ENCODE results near the gene PTF1A.

Gene PTF1A

DNA sequence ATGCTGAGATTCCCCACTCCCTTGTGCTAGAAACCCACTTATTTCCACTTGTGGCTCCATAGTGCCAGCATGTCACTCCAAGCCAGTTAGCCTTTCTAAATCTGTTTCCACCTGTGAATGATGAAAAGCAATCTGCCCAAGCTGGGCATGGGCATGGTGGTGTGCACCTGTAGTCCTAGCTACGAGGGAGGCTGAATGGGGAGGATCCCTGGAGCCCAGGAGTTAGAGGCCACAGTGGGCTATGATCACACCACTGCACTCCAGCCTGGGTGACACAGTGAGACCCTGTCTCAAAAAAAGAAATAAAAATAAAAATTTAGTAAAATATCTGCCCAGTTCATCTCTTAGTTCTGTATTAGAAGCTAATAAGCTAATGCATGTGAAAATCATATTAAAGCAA lies 5.0 kb upstream of the PTF1A start:
- DNase-seq = no peak

- no peak for DNase-seq
Measured at GRCh38 chr10:23189024-23189423, 3.1 kb upstream of the PTF1A start.

DNA sequence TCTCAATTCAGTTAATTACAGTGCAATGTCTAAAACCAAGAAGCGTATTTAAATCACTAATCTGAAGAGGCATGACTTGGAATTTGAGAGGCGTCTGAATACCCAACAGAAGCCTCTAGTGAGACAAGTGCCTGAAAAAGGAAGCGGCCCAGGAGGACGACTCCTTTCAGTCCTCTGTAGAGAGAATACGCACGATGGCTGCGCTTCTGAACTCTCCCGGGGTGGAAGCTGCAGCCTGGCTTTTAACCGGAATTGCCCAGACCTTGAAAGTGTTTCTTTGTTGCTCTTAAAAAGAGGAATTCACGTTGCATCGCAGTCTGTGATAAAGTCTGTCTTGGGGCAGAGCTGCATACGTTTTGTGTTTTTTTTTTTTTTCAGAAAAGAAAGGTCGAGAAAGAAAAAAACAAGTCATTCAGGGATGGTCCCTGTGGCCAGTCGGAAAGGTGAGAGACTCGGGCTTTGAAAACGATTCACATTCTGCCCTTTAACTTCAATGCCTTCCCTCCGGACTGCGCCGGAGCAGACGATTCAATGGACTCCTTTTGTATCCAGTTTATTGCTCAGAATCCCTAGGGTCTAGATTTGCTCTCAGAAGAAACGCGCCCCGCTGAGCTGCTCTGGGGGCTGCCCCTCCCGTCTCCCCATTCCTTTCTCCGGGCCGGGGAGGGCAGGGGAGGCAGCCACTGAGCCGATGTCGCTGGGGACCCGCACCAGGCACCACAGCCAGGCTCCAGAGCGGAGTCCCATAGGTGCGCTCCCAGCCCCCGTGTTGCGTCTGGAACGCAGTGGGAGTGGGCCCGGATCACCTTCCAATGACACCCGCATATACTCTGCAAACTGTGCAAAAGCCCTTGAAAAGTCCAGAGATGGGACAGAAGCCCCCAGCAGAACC lies 994 bp upstream of the PTF1A start:
- DNase-seq = no peak

DNA sequence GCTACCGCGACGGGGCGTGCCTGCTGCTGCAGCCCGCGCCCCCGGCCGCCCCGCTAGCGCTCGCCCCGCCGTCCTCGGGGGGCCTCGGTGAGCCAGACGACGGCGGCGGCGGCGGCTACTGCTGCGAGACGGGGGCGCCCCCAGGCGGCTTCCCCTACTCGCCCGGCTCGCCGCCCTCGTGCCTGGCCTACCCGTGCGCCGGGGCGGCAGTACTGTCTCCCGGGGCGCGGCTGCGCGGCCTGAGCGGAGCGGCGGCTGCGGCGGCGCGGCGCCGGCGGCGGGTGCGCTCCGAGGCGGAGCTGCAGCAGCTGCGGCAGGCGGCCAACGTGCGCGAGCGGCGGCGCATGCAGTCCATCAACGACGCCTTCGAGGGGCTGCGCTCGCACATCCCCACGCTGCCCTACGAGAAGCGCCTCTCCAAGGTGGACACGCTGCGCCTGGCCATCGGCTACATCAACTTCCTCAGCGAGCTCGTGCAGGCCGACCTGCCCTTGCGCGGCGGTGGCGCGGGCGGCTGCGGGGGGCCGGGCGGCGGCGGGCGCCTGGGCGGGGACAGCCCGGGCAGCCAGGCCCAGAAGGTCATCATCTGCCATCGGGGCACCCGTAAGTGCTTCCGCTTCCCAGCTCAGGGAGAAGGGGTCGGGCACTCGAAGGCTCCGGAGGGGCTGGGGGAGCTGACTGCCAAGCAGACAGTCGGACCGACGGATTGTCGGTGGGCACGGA lies 761 bp downstream of the PTF1A start:
- no peak for DNase-seq

- no peak for DNase-seq
Measured at GRCh38 chr10:23193435-23194074, 1.4 kb downstream of the PTF1A start.

- no peak for DNase-seq
Measured at GRCh38 chr10:23194471-23194965, 2.4 kb downstream of the PTF1A start.

- DNase-seq = no peak
Measured at GRCh38 chr10:23194966-23195845, 3.1 kb downstream of the PTF1A start.

DNA sequence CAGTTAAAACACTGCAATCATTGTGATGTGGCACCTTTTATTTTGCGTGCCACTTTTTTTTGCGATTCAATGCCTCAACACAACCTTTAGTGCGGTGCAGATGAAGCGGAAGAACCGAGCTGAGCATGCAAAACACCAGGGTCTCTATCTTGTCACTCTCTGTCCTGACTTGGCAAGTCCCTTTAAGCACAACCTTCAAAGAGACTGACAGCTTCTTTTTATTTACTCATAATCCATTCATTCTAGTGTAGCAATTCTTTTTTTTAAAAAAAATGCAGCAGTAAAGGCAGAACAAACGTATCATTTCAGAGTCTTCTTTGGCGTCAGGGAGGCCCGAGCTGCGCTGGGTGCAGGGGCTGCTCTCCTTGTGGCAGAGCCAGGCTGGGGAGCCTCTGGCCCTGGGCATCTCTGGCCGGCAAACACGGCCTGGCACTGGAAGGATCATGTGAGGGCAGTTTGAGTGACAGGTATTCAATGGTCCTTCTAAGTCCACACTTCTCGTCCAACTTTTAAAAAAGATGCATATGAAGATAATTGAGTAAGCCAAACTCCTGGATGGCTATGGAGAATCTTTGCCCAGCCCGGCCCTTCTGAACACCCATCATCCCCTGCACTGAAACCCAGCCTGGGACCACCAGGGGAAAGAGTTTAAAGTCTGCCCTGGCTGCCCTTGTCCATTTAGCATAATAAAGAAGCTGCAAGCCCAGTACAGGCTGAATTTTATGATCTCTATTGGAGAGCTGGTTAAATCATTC lies 3.9 kb downstream of the PTF1A start:
- no peak for DNase-seq

DNA sequence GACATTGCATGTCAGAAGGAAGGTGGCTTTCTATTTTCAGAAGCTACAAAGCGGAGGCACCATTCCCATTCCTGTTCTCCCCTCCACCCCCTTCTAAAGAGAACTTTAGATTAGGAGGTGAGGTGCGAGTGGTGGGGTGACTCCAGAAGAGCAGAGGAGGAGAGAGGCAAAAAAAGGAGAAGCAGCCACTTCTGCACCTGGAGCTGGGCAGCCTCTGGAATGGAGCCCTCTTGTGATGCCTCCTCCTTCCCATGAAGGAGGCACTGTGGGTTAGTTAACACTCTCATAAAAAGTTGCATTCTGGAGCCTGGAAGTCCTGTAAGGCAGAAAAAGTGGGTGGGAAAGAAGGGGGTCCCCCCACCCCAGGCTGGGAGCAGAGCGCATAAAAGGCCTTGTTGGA lies 4.8 kb downstream of the PTF1A start:
- no peak for DNase-seq

DNA sequence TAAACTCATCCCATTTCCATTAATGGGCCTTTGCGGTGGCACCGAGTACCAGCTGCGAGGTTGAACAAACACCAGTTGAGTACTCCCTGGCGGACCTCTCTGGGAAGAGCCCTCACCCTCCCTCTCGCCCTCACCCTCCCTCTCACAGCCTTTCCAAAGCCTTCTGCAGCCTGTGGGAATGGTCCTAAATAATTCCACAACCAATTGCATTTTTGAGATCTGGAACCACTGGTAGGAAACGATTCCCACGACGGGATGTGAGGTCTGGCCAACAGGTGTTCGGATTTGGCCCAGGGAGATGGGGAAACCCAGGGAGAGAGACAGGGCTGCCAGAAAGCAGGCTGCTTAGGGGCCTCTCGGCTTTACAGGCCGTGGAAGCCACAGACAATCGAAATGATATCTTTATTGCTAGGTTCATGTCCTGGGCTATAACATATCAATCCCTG lies 5.3 kb downstream of the PTF1A start:
- no peak for DNase-seq

DNA sequence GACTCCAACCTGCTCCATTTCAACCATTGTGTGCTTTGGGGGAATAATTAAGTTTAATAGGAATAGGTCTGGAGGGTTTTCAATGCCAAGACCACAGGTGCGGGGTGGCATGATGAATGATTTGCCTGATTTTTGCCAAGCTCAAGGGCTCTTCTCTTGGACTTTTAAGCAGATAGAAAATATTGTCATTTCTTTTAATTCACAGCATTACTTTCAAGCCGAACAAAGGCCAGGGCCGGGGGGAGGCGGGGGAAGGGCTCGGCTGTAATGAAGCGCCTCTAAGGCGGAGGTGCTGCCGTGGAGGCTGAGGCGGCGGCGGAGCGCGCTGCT lies 6.5 kb downstream of the PTF1A start:
- DNase-seq = no peak

DNA sequence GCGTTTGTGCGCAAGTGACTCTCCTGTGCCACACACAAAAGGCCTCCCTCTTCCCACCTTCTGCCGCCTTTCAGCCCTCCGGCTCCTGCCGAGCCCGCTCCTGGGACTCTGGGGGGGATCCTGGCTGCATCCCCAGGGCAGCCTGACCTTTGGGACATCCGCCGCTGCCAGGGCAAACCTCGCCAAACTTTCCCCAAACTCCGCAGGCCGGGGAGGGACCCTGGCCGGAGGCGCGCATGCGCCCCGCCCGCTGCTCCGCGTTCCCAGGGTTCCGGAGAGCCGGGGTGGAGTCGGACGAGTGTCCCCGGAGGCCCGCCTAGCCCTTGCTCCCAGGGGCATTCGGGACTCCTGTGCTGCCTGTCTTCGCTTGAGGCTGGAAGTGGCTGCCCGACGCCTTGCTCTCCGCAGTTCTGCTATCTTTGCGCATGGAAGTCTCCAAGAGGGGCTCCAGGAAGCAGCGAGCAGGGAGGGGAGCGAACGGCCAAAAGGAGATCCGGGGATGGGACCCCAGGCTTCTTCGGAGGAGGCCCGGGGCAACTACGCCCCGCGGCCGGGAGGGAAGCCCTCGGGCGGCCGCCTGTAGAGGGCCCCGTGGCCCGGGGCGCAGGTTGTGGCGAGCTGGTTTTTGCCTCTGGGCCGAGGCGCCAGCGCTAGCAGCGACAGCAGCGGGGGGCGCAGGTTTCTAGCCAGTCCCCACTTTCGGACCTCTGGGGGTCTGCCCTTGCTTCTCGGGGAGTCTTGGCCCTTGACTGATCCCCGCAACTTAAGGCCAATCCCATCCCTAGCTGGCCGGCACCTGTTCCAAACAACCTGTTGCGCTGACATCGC lies 7.0 kb downstream of the PTF1A start:
- DNase-seq = no peak

- no peak for DNase-seq
Measured at GRCh38 chr10:23199768-23200511, 7.8 kb downstream of the PTF1A start.

DNA sequence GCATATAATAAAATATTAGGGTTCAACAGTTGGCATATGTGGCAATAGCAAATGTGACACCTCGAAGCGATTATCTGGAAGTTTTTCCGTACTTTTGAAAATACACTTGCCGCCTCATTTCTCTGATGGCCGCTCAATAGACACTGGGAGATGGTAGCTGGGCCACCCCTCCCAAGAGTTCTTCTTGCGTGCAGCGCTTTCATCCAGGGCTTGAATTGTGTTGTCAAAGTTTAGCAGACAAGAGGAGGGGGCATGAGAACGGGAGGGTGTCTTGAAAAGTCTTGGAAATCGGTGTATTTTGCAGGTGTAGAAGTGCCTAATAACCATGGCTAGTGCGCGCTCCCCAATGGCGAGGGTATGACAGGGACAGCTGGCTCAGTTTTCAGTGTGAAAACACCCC lies 8.5 kb downstream of the PTF1A start:
- DNase-seq = no peak

DNA sequence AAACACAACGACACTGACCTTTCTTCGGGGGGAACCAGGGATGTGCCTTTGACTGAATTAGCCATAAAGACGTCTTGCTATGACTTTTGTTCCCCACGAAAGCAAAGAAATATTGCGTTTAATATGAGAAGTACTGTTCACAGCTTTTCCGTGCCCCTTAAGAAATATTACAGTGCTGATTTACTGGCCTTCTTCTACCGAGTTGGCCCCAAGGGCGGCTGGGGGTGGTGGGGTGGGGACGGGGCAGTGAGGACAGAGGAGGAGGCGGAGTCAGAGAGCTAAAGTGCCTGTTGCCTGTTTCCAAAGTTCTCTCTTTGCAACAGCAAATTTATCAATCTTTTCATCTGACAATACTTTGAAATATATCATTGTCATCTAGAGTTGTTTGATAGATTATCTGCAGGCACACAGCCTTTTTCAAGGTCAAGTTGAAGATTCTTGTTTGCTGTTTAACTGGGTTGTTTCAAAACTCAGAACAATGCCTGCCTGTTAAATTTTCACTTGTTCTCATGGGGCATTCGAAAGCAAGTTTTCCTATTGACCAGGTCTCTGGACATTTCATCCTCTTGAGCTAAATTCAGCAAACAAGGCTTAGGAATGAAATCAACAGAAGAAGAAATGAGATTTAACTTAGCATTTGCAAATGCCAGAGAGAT lies 9.0 kb downstream of the PTF1A start:
- DNase-seq = no peak

- DNase-seq = no peak
Measured at GRCh38 chr10:23201837-23202236, 9.7 kb downstream of the PTF1A start.

DNA sequence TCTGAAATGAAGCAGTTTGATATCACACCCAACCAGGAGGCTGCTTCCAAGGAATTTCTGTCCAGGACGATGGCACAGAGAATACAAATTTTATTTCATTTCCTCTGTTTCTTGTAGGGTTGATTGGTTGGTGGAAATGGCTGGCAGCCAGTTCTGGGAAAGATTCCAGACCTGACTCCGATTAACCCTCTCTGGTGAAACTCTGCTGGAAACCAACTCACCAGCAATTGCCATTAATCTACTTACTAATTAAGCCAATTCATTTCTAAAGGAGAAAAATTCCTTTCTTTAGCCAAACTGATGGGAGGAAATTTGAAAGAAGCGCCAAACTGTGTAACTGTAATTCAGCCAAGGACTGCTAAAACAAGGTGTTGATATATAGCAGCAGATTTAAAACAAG lies 10.7 kb downstream of the PTF1A start:
- no peak for DNase-seq

DNA sequence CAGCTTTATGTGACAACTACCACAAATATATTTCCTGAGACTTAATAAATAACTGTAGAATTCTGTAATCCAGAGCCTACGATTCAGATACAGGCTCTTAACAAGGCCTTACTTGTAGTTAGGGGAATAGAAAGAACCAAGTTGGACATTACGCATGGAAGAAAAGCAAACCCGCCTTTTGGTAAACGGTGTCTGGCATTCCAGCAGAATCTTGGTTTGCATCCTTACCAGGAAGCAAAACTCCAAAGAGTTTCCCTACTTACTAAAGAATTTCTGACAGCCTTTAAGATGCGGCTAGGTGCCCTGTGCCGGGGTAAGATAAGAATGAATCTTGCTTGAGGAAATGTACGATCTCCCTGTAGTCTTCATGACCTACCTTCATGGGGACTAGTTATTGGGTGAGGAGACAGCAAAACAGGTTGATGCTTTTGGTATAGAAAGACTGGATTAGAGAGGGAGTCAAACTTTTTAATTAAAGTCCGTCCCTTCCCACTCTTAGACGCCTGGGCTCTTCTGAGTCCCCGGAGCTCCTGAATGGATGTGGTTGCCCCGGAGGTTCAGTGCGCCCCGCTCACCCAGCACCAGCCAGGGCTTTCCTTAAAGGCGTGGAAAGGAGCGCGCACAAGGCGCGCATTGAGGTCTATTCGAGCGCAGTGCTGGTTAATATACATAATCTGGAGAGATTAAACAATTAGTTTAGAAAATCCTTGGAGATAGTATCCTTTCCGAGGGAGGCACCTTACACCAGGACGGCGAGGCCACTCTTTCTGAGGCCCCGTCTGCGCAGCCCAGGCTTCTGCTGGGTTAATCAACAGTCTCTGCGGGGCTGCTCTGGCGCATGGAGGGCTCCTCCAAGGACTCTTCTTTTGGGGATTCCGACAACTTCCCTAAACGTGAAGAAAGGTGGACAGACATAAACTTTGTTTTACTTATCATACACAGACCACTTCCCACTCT lies 11.5 kb downstream of the PTF1A start:
- DNase-seq = no peak

Data from activated naive CD4-positive, alpha-beta T cell treated with anti-CD3 and anti-CD28 coated beads, Interleukin-2, amount 50 U/mL, for 16 hours (primary cell).